CD4-positive, alpha-beta T cell (primary cell): ENCODE measurements around the gene KITLG. TPM values are rescaled to one million over a fixed set of nuclear protein-coding genes. Genes with fewer than 3 reads are reported as not detected.
"Not testable (repeated sequence)": the region's sequence is repeated elsewhere in the genome, so short reads cannot be mapped to it uniquely, and the experiment has no call there.

ENCODE experiments used
- ATAC-seq: fragments of 200-7000 bp; cut with Tn5 transposase; one replicate; pipeline ENCODE4 v1.10.0; 2022; ENCODE audit warnings: mild to moderate bottlenecking; ENCODE audit not compliant: poor library complexity
- CTCF ChIA-PET: fragments of 350-600 bp; sonication (Branson Sonifier 250); formaldehyde crosslinking; loops from one replicate; lab custom pipeline; 2021; ENCODE audit warnings: antibody characterized with exemption, inconsistent platforms; lab: Charles Lee
- POLR2A ChIA-PET: fragments of 350-600 bp; sonication (Branson Sonifier 250); formaldehyde crosslinking; loops from one replicate; lab custom pipeline; 2021; ENCODE audit warnings: antibody characterized with exemption, inconsistent platforms; lab: Charles Lee
- DNase-seq, 14 experiments: peaks; one replicate each; pipeline ENCODE4 v3.0.0-alpha.2; 2013 to 2020; ENCODE audit warnings: mixed read lengths in 2 of 14
- H3K27ac ChIP-seq, 2 donors: one replicate each; pipeline versions ENCODE4 v1.5.1 to v1.7.0; 2013; ENCODE audit warnings: low read length in 2 of 2, low read depth in 1 of 2, mild to moderate bottlenecking in 1 of 2
- H3K27me3 ChIP-seq, 2 experiments: 1 replicate in 1 of 2; 2 replicates in 1 of 2; pipeline versions ENCODE4 v1.6.1 to v1.7.0; 2013; ENCODE audit warnings: low read length in 2 of 2, control low read depth in 1 of 2, mild to moderate bottlenecking in 1 of 2, moderate library complexity in 1 of 2; ENCODE audit not compliant: insufficient read depth in 2 of 2, control insufficient read depth in 1 of 2
- H3K36me3 ChIP-seq: one replicate; pipeline ENCODE4 v1.6.1; 2013; ENCODE audit warnings: low read length, control low read depth; ENCODE audit not compliant: insufficient read depth
- H3K4me1 ChIP-seq: one replicate; pipeline ENCODE4 v1.6.1; 2013; ENCODE audit warnings: low read length, control low read depth; ENCODE audit not compliant: insufficient read depth
- H3K4me3 ChIP-seq: one replicate; pipeline ENCODE4 v1.5.1; 2013; ENCODE audit warnings: mild to moderate bottlenecking, low read length, moderate library complexity
- H3K9me3 ChIP-seq, 2 experiments: 1 replicate in 1 of 2; 2 replicates in 1 of 2; pipeline versions ENCODE4 v1.6.1 to v1.7.0; 2013; ENCODE audit warnings: low read length in 2 of 2, mild to moderate bottlenecking in 2 of 2, control low read depth in 1 of 2, moderate library complexity in 1 of 2; ENCODE audit not compliant: control insufficient read depth in 1 of 2, insufficient read depth in 1 of 2
- H3K27ac Mint-ChIP-seq: one replicate; pipeline ENCODE4 v1.8.0; 2020; ENCODE audit warnings: mixed read lengths
- H3K27me3 Mint-ChIP-seq: one replicate; pipeline ENCODE4 v1.8.0; 2021; ENCODE audit warnings: mixed read lengths
- H3K36me3 Mint-ChIP-seq: one replicate; pipeline ENCODE4 v1.8.0; 2021; ENCODE audit warnings: low read depth, mixed read lengths
- H3K4me1 Mint-ChIP-seq: one replicate; pipeline ENCODE4 v1.8.0; 2021; ENCODE audit warnings: low read depth, mixed read lengths
- H3K4me3 Mint-ChIP-seq: one replicate; pipeline ENCODE4 v1.8.0; 2020; ENCODE audit warnings: mild to moderate bottlenecking, mixed read lengths
- H3K9me3 Mint-ChIP-seq: one replicate; pipeline ENCODE4 v1.8.0; 2020; ENCODE audit warnings: mixed read lengths
- intact Hi-C, 2 experiments: fragments of 100-400 bp; cut with DNase I in 1 of 2; cut with micrococcal nuclease in 1 of 2; formaldehyde crosslinking; loops; one replicate each; pipeline versions ENCODE4 v1.15.1 to v1.9.0; 2023 to 2025; cut with DNase I, micrococcal nuclease
- total RNA-seq, 174 experiments: library from RNA in 2 of 174; stranded (reverse) in 2 of 174; gene quantifications; one replicate each; pipeline ENCODE4 v1.2.3 and lab custom pipeline; 2021 to 2026
- TF ChIP-seq, protein P1 (sequence below): fragments of 200-600 bp; IDR thresholded peaks from one replicate; pipeline ENCODE4 v1.8.0; 2022; ENCODE audit warnings: antibody characterized with exemption, mild to moderate bottlenecking

The KITLG gene
- total RNA-seq, 2 experiments from 2014 or later: not detected

DNA sequence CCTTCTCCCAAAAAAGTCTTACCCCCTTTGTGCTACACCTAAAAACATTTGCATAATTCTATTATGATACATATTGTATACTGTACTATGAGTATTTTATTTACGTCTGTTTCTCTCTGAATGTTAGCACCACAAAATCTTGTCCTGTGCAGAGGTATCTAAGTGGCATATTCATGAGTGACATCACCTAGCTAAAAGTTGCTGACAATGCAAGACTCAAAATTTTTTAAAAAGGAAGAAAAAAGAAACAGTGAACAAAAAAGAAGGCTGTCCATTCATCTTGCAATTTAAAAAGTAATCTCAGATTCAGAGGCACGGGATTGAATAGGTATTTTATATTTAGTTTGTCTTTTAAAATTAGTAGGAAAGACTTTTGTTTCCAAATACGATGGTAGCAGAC lies 69.4 kb downstream of the KITLG start:
- H3K27me3 Mint-ChIP-seq: no peaks in the 10 kb centered on the region
- H3K9me3 Mint-ChIP-seq: no peaks in the 10 kb centered on the region
- no peaks in the 10 kb centered on the region for H3K36me3 Mint-ChIP-seq
- H3K4me3 ChIP-seq: no peak overlapping the region
- H3K9me3 ChIP-seq: no peaks in the 10 kb centered on the region
- intact Hi-C loops: no loop called here
- H3K4me3 Mint-ChIP-seq: no peak overlapping the region
- no peak overlapping the region for H3K27ac Mint-ChIP-seq
- H3K27me3 ChIP-seq: no peaks in the 10 kb centered on the region
- TF ChIP-seq, protein P1, sequence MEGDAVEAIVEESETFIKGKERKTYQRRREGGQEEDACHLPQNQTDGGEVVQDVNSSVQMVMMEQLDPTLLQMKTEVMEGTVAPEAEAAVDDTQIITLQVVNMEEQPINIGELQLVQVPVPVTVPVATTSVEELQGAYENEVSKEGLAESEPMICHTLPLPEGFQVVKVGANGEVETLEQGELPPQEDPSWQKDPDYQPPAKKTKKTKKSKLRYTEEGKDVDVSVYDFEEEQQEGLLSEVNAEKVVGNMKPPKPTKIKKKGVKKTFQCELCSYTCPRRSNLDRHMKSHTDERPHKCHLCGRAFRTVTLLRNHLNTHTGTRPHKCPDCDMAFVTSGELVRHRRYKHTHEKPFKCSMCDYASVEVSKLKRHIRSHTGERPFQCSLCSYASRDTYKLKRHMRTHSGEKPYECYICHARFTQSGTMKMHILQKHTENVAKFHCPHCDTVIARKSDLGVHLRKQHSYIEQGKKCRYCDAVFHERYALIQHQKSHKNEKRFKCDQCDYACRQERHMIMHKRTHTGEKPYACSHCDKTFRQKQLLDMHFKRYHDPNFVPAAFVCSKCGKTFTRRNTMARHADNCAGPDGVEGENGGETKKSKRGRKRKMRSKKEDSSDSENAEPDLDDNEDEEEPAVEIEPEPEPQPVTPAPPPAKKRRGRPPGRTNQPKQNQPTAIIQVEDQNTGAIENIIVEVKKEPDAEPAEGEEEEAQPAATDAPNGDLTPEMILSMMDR: no peak
- POLR2A ChIA-PET: no interaction called here
- DNase-seq: no peak
- CTCF ChIA-PET: no interaction called here
- H3K4me1 Mint-ChIP-seq: no peaks in the 10 kb centered on the region
- no peaks in the 10 kb centered on the region for H3K4me1 ChIP-seq
- H3K36me3 ChIP-seq: no peaks in the 10 kb centered on the region
- H3K27ac ChIP-seq: no peak overlapping the region
- no peak for ATAC-seq

DNA sequence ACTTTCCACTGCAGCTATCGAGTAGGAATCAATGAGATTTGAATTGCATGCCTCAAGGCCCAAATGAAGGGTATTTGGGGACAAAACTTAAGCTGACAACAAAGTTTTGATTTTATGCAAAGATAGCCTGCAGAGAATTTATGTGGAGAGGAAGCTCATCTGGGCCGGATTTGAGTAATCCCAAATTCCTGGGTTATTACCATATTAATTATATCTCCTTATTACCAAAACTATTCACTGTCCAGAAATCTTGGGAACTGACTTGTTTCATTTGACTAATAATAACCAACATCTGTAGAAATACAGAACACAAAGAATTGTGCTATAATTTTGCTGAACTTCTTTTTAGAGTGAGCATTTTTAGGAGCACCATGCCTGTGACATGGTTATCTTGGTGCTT lies 70.4 kb downstream of the KITLG start:
- no peak overlapping the region for H3K27ac Mint-ChIP-seq
- intact Hi-C loops: no loop called here
- H3K36me3 ChIP-seq: no peaks in the 10 kb centered on the region

DNA sequence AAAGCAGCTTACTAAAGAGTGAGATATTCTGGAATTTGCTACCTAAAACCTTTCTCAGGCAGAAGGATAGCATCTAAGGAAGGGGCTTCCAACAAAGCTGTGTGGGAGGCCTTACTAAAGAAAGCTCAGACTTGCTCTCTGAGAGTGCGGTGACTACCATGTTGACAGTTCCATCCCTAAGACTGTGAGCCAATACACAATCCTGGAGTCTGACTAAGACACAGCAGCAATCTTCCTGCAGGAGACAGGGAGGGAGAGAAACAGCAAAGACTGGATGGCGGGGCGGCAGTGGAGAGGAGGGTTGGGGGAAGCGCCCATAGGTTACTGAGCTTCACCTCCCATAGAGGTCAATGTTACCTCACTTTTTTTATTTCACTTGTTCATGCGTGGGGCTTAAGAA lies 70.9 kb downstream of the KITLG start:
- TF ChIP-seq, protein P1: no peak

More for the DNA sequence above, 70.4 kb downstream of the KITLG start:
- POLR2A ChIA-PET: no interaction called here
- ATAC-seq: no peak
- Mint-ChIP-seq H3K27me3 (no peaks in the 10 kb centered on the region), H3K9me3 (no peaks in the 10 kb centered on the region), H3K4me3 (no peak overlapping the region), H3K4me1 (no peaks in the 10 kb centered on the region), H3K36me3 (no peaks in the 10 kb centered on the region)
- DNase-seq: no peak
- CTCF ChIA-PET: interaction anchor here (1.4 kb wide), 1 partner anchor 9 kb away, joined by 3 read pairs; no protein-coding TSS in a partner anchor
- TF ChIP-seq, protein P1: no peak
- Histone ChIP-seq H3K27me3 (no peaks in the 10 kb centered on the region), H3K4me3 (no peak overlapping the region), H3K9me3 (no peaks in the 10 kb centered on the region), H3K27ac (no peak overlapping the region), H3K4me1 (no peaks in the 10 kb centered on the region)

DNA sequence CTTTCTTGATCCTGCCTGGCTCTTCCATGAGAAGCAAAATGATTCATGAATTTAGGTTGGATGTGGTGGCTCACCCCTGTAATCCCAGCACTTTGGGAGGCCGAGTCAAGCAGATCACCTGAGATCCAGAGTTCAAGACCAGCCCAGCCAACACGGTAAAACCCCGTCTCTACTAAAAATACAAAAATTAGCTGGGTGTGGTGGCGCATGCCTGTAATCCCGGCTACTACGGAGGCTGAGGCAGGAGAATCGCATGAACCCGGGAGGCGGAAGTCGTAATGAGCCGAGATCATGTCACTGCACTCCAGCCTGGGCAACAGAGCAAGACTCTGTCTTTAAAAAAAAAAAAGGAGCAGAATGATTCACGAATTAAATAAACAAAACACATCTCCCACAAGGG lies 72.4 kb downstream of the KITLG start:
- H3K36me3 ChIP-seq, H3K27ac Mint-ChIP-seq, H3K4me3 Mint-ChIP-seq, POLR2A ChIA-PET, H3K27ac ChIP-seq, ATAC-seq, DNase-seq, H3K9me3 Mint-ChIP-seq, H3K4me1 ChIP-seq, intact Hi-C loops, H3K27me3 Mint-ChIP-seq, H3K27me3 ChIP-seq, H3K9me3 ChIP-seq, H3K36me3 Mint-ChIP-seq, CTCF ChIA-PET, H3K4me1 Mint-ChIP-seq, H3K4me3 ChIP-seq: not testable (repeated sequence)

More for the DNA sequence above, 70.9 kb downstream of the KITLG start:
- DNase-seq: no peak
- H3K27me3 Mint-ChIP-seq: no peaks in the 10 kb centered on the region
- H3K27ac ChIP-seq: no peak overlapping the region
- no peaks in the 10 kb centered on the region for H3K36me3 Mint-ChIP-seq
- intact Hi-C loops: no loop called here
- H3K27me3 ChIP-seq: no peaks in the 10 kb centered on the region
- CTCF ChIA-PET: interaction anchor here (1.4 kb wide), 1 partner anchor 10 kb away, joined by 3 read pairs; no protein-coding TSS in a partner anchor
- H3K4me1 ChIP-seq: no peaks in the 10 kb centered on the region
- no peak overlapping the region for H3K27ac Mint-ChIP-seq
- no peaks in the 10 kb centered on the region for H3K4me1 Mint-ChIP-seq
- ATAC-seq: no peak
- H3K36me3 ChIP-seq: no peaks in the 10 kb centered on the region
- H3K9me3 Mint-ChIP-seq: no peaks in the 10 kb centered on the region
- H3K4me3 Mint-ChIP-seq: no peak overlapping the region
- POLR2A ChIA-PET: no interaction called here
- H3K4me3 ChIP-seq: no peak overlapping the region
- no peaks in the 10 kb centered on the region for H3K9me3 ChIP-seq
